HEK293 (cell line): ENCODE results near the gene TIMM9.

Source experiments
- CTCF ChIA-PET: fragments of 350-600 bp; formaldehyde crosslinking; extraction: SDS; loops from one replicate; lab custom pipeline; 2021; ENCODE audit warnings: antibody characterized with exemption; lab: Yijun Ruan, JAX
- POLR2A ChIA-PET: fragments of 300-600 bp; formaldehyde crosslinking; extraction: SDS; loops from one replicate; lab custom pipeline; 2020; ENCODE audit warnings: antibody characterized with exemption, inconsistent platforms; lab: Yijun Ruan, JAX
- H3K27ac ChIP-seq: fragments of 200-500 bp; sonication (Bioruptor generic); 2 replicates; pipeline ENCODE4 v1.5.1; 2014; ENCODE audit warnings: low read depth, low read length, control low read depth, inconsistent platforms; ENCODE audit errors: extremely low read depth
- H3K36me3 ChIP-seq, 2 experiments: fragments of 200-500 bp in 1 of 2; sonication (Bioruptor generic) in 1 of 2; 1 replicate in 1 of 2; 2 replicates in 1 of 2; pipeline ENCODE4 v1.5.1; 2014 to 2017; ENCODE audit warnings: inconsistent platforms in 2 of 2, low read length in 2 of 2; ENCODE audit not compliant: control insufficient read depth in 2 of 2, insufficient read depth in 1 of 2
- H3K4me1 ChIP-seq: fragments of 200-500 bp; sonication (Bioruptor generic); 2 replicates; pipeline ENCODE4 v1.5.1; 2014; ENCODE audit warnings: mild to moderate bottlenecking, low read length, inconsistent platforms; ENCODE audit not compliant: control insufficient read depth, insufficient read depth
- H3K4me3 ChIP-seq: 2 replicates; pipeline ENCODE4 v1.5.1; 2011; ENCODE audit warnings: low read depth, mild to moderate bottlenecking, control low read depth, low read length, moderate library complexity
- H3K9me3 ChIP-seq: fragments of 200-500 bp; sonication (Bioruptor generic); 2 replicates; pipeline ENCODE4 v1.5.1; 2014; ENCODE audit warnings: low read depth, low read length, inconsistent platforms; ENCODE audit not compliant: control insufficient read depth, insufficient read depth
- KLF16 ChIP-seq: fragments of 450-650 bp; formaldehyde crosslinking; IDR thresholded peaks from 2 replicates; pipeline ENCODE4 v1.5.1; 2017; ENCODE audit warnings: missing biosample characterization, missing genetic modification characterization
- MYNN ChIP-seq: fragments of 450-650 bp; formaldehyde crosslinking; IDR thresholded peaks from 2 replicates; pipeline ENCODE4 v1.5.1; 2016; ENCODE audit warnings: missing biosample characterization, missing genetic modification characterization, borderline replicate concordance
- REPIN1 ChIP-seq: fragments of 450-650 bp; formaldehyde crosslinking; IDR thresholded peaks from 2 replicates; pipeline ENCODE4 v1.5.1; 2017; ENCODE audit warnings: missing biosample characterization, missing genetic modification characterization, low read depth
- WT1 ChIP-seq: fragments of 450-650 bp; formaldehyde crosslinking; IDR thresholded peaks from 2 replicates; pipeline ENCODE4 v1.5.1; 2016; ENCODE audit warnings: missing biosample characterization, missing genetic modification characterization
- ZBTB48 ChIP-seq: fragments of 450-650 bp; formaldehyde crosslinking; IDR thresholded peaks from 2 replicates; pipeline ENCODE4 v1.5.1; 2016; ENCODE audit warnings: missing biosample characterization, missing genetic modification characterization
- ZBTB8A ChIP-seq: fragments of 450-650 bp; formaldehyde crosslinking; IDR thresholded peaks from 2 replicates; pipeline ENCODE4 v1.5.1; 2016; ENCODE audit warnings: missing biosample characterization, missing genetic modification characterization
- ZNF121 ChIP-seq: fragments of 450-650 bp; formaldehyde crosslinking; IDR thresholded peaks from 2 replicates; pipeline ENCODE4 v1.5.1; 2016; ENCODE audit warnings: missing biosample characterization, missing genetic modification characterization
- ZNF2 ChIP-seq: fragments of 450-650 bp; formaldehyde crosslinking; IDR thresholded peaks from 2 replicates; pipeline ENCODE4 v1.5.1; 2016; ENCODE audit warnings: missing biosample characterization, missing genetic modification characterization
- ZNF202 ChIP-seq: fragments of 450-650 bp; formaldehyde crosslinking; IDR thresholded peaks from 2 replicates; pipeline ENCODE4 v1.5.1; 2016; ENCODE audit warnings: missing biosample characterization, missing genetic modification characterization, borderline replicate concordance
- ZNF266 ChIP-seq: fragments of 450-650 bp; formaldehyde crosslinking; IDR thresholded peaks from 2 replicates; pipeline ENCODE4 v1.5.1; 2016; ENCODE audit warnings: missing biosample characterization, missing genetic modification characterization, low read depth
- ZNF341 ChIP-seq: fragments of 450-650 bp; formaldehyde crosslinking; IDR thresholded peaks from 2 replicates; pipeline ENCODE4; 2016; ENCODE audit warnings: low read depth, missing biosample characterization, missing genetic modification characterization
- ZNF473 ChIP-seq: fragments of 450-650 bp; formaldehyde crosslinking; IDR thresholded peaks from 2 replicates; pipeline ENCODE4 v1.5.1; 2017; ENCODE audit warnings: missing biosample characterization, missing genetic modification characterization
- ZNF48 ChIP-seq: fragments of 450-650 bp; formaldehyde crosslinking; IDR thresholded peaks from 2 replicates; pipeline ENCODE4 v1.5.1; 2016; ENCODE audit warnings: missing biosample characterization, missing genetic modification characterization
- ZNF501 ChIP-seq: fragments of 450-650 bp; formaldehyde crosslinking; IDR thresholded peaks from 2 replicates; pipeline ENCODE4 v1.5.1; 2016; ENCODE audit warnings: missing biosample characterization, missing genetic modification characterization
- ZNF521 ChIP-seq: fragments of 450-650 bp; formaldehyde crosslinking; IDR thresholded peaks from 2 replicates; pipeline ENCODE4 v1.5.1; 2017; ENCODE audit warnings: missing biosample characterization, mild to moderate bottlenecking, missing genetic modification characterization
- ZNF561 ChIP-seq: fragments of 450-650 bp; IDR thresholded peaks from 2 replicates; pipeline ENCODE4 v1.5.1; 2018; ENCODE audit warnings: missing biosample characterization, missing genetic modification characterization, borderline replicate concordance
- ZNF596 ChIP-seq: fragments of 450-650 bp; IDR thresholded peaks from 2 replicates; pipeline ENCODE4 v1.5.0; 2018; ENCODE audit warnings: missing biosample characterization, mild to moderate bottlenecking, missing genetic modification characterization, moderate library complexity
- ZNF626 ChIP-seq: fragments of 450-650 bp; sonication (Bioruptor Pico); formaldehyde crosslinking; IDR thresholded peaks from 2 replicates; pipeline ENCODE4 v1.5.1; 2018; ENCODE audit warnings: missing biosample characterization, missing genetic modification characterization, inconsistent platforms
- ZNF677 ChIP-seq: fragments of 450-650 bp; IDR thresholded peaks from 2 replicates; pipeline ENCODE4 v1.5.0; 2018; ENCODE audit warnings: missing biosample characterization, mild to moderate bottlenecking, missing genetic modification characterization, moderate library complexity
- ZNF768 ChIP-seq: fragments of 450-650 bp; formaldehyde crosslinking; IDR thresholded peaks from 2 replicates; pipeline ENCODE4 v1.5.1; 2018; ENCODE audit warnings: missing biosample characterization, mild to moderate bottlenecking, missing genetic modification characterization
- ZNF837 ChIP-seq: fragments of 450-650 bp; formaldehyde crosslinking; IDR thresholded peaks from 2 replicates; pipeline ENCODE4 v1.5.1; 2016; ENCODE audit warnings: missing biosample characterization, missing genetic modification characterization
- ZSCAN30 ChIP-seq: fragments of 450-650 bp; IDR thresholded peaks from 2 replicates; pipeline ENCODE4 v1.5.1; 2018; ENCODE audit warnings: missing biosample characterization, mild to moderate bottlenecking, missing genetic modification characterization, moderate library complexity
- TF ChIP-seq, protein P1 (sequence below): fragments of 450-650 bp; formaldehyde crosslinking; IDR thresholded peaks from 2 replicates; pipeline ENCODE4 v1.5.1; 2016; ENCODE audit warnings: missing biosample characterization, missing genetic modification characterization
- TF ChIP-seq, protein P2 (sequence below): fragments of 450-650 bp; formaldehyde crosslinking; IDR thresholded peaks from 2 replicates; pipeline ENCODE4 v1.5.1; 2016; ENCODE audit warnings: missing biosample characterization, missing genetic modification characterization
- TF ChIP-seq, protein P3 (sequence below): fragments of 450-650 bp; formaldehyde crosslinking; conservative IDR thresholded peaks from 2 replicates; pipeline ENCODE4 v1.5.1; 2016; ENCODE audit warnings: low read depth, missing biosample characterization, missing genetic modification characterization
- TF ChIP-seq, protein P4 (sequence below): fragments of 450-650 bp; formaldehyde crosslinking; IDR thresholded peaks from 2 replicates; pipeline ENCODE4 v1.5.1; 2017; ENCODE audit warnings: missing biosample characterization, missing genetic modification characterization

The TIMM9 gene

DNA sequence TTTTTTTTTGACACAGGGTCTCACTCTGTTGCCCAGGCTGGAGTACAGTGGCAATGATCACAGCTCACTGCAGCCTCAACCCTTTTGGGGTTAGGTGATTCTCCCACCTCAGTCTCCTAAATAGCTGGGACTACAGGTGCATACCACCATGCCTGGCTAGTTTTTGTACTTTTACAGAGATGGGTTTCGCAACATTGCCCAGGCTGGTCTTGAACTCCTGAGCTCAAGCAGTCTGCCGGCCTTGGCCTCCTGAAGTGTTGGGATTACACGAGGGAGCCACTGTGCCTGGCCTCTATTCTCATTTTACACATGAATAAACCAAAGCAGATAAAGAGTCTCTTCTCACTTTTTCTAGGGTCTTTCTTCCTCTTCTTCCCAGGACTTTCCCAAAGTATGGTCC lies 28.4 kb downstream of the TIMM9 start (continued):
- TF ChIP-seq, protein P1, sequence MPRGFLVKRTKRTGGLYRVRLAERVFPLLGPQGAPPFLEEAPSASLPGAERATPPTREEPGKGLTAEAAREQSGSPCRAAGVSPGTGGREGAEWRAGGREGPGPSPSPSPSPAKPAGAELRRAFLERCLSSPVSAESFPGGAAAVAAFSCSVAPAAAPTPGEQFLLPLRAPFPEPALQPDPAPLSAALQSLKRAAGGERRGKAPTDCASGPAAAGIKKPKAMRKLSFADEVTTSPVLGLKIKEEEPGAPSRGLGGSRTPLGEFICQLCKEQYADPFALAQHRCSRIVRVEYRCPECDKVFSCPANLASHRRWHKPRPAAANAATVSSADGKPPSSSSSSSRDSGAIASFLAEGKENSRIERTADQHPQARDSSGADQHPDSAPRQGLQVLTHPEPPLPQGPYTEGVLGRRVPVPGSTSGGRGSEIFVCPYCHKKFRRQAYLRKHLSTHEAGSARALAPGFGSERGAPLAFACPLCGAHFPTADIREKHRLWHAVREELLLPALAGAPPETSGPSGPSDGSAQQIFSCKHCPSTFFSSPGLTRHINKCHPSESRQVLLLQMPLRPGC (tag by site-specific recombination), result no peak
- no peak for TF ChIP-seq ZNF341 (tag by site-specific recombination)
- TF ChIP-seq, protein P2, sequence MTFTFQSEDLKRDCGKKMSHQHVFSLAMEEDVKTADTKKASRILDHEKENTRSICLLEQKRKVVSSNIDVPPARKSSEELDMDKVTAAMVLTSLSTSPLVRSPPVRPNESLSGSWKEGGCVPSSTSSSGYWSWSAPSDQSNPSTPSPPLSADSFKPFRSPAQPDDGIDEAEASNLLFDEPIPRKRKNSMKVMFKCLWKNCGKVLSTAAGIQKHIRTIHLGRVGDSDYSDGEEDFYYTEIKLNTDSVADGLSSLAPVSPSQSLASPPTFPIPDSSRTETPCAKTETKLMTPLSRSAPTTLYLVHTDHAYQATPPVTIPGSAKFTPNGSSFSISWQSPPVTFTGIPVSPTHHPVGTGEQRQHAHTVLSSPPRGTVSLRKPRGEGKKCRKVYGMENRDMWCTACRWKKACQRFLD (tag by site-specific recombination), result no peak
- TF ChIP-seq, all 188 proteins: peak for 0

DNA sequence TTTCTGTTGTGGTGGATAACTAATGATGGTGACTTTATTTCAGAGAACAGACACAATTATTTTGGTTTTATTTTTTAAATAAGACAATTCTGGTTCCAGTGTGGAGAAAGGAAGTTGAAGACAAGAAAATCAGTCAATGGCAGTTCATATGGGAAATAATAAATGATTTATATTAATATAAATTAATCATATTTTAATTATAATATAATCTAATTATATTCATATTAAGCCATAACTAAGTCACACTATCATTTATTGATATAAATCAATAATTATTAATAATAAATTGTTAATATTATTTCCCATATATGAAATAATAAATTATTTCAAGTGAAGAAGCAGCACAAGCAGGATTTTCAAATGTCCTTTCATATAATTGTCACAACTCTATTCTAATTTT lies 28.8 kb downstream of the TIMM9 start:
- no peak overlapping the region for H3K27ac ChIP-seq
- TF ChIP-seq ZNF768 (tag by site-specific recombination), result no peak
- TF ChIP-seq ZNF121 (tag by site-specific recombination), result no peak
- no peak for TF ChIP-seq WT1 (tag by site-specific recombination)
- TF ChIP-seq ZNF48, result no peak
- TF ChIP-seq ZNF202 (tag by site-specific recombination), result no peak
- no peak for TF ChIP-seq ZNF2 (tag by site-specific recombination)
- TF ChIP-seq ZNF473 (tag by site-specific recombination), result no peak
- no peak for TF ChIP-seq ZBTB8A (tag by site-specific recombination)
- TF ChIP-seq ZBTB48 (tag by site-specific recombination), result no peak
- no peak for TF ChIP-seq KLF16 (tag by site-specific recombination)
- no peak for TF ChIP-seq ZNF837 (tag by site-specific recombination)
- TF ChIP-seq, protein P3, sequence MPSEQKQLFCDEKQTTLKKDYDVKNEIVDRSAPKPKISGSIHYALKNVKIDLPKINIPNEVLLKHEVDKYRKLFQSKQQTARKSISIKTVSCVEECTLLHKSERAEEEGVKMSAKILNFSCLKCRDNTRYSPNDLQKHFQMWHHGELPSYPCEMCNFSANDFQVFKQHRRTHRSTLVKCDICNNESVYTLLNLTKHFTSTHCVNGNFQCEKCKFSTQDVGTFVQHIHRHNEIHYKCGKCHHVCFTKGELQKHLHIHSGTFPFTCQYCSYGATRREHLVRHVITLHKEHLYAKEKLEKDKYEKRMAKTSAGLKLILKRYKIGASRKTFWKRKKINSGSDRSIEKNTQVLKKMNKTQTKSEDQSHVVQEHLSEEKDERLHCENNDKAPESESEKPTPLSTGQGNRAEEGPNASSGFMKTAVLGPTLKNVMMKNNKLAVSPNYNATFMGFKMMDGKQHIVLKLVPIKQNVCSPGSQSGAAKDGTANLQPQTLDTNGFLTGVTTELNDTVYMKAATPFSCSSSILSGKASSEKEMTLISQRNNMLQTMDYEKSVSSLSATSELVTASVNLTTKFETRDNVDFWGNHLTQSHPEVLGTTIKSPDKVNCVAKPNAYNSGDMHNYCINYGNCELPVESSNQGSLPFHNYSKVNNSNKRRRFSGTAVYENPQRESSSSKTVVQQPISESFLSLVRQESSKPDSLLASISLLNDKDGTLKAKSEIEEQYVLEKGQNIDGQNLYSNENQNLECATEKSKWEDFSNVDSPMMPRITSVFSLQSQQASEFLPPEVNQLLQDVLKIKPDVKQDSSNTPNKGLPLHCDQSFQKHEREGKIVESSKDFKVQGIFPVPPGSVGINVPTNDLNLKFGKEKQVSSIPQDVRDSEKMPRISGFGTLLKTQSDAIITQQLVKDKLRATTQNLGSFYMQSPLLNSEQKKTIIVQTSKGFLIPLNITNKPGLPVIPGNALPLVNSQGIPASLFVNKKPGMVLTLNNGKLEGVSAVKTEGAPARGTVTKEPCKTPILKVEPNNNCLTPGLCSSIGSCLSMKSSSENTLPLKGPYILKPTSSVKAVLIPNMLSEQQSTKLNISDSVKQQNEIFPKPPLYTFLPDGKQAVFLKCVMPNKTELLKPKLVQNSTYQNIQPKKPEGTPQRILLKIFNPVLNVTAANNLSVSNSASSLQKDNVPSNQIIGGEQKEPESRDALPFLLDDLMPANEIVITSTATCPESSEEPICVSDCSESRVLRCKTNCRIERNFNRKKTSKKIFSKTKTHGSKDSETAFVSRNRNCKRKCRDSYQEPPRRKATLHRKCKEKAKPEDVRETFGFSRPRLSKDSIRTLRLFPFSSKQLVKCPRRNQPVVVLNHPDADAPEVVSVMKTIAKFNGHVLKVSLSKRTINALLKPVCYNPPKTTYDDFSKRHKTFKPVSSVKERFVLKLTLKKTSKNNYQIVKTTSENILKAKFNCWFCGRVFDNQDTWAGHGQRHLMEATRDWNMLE, result no peak
- no peak for TF ChIP-seq ZNF677
- no peaks in the 10 kb centered on the region for H3K9me3 ChIP-seq
- peaks cover 2% of the 10 kb centered on the region; the same call in 1 of the 2 replicates for H3K4me1 ChIP-seq
- CTCF ChIA-PET, result no interaction called here
- H3K4me3 ChIP-seq, result no peak overlapping the region
- POLR2A ChIA-PET, result interaction anchor here (1.4 to 1.9 kb wide), 2 partner anchors 29 to 100 kb away, joined by 4 to 6 read pairs; partner anchors contain the start of genes ARID4A, KIAA0586 and TIMM9
- H3K36me3 ChIP-seq, result no peaks in the 10 kb centered on the region; a peak in 1 of 3 replicates

DNA sequence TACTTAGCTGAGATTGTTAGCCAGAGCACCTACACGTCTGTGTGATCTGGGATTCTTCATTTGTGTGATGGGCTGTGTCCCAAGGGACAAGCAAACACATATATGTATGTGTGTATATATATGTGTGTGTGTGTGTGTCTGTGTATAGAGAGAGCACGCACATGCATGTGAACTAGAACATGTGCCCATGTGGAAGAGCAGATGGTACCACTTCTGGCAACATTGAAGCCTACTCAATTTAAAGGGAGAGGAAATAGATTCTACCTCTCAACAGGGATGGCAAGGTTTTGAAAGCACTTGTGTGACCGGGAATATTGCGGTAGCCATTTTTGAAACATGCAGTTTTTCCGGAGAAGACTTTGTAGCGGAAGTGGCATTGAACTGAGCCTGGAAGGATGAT lies 30.2 kb downstream of the TIMM9 start:
- ChIA-PET CTCF (interaction anchor here (1.4 to 1.6 kb wide), 2 partner anchors 12 to 16 kb away, joined by 3 to 6 read pairs; no protein-coding TSS in a partner anchor), POLR2A (no interaction called here)
- H3K4me3 ChIP-seq, result no peak overlapping the region
- H3K27ac ChIP-seq, result no peak overlapping the region
- H3K4me1 ChIP-seq, result peaks cover 2% of the 10 kb centered on the region; the same call in 1 of the 2 replicates
- H3K9me3 ChIP-seq, result no peaks in the 10 kb centered on the region
- no peaks in the 10 kb centered on the region; a peak in 1 of 3 replicates for H3K36me3 ChIP-seq
- TF ChIP-seq ZSCAN30 (tag by site-specific recombination), result no peak
- TF ChIP-seq ZNF768 (tag by site-specific recombination), result no peak
- no peak for TF ChIP-seq REPIN1
- TF ChIP-seq, protein P4, sequence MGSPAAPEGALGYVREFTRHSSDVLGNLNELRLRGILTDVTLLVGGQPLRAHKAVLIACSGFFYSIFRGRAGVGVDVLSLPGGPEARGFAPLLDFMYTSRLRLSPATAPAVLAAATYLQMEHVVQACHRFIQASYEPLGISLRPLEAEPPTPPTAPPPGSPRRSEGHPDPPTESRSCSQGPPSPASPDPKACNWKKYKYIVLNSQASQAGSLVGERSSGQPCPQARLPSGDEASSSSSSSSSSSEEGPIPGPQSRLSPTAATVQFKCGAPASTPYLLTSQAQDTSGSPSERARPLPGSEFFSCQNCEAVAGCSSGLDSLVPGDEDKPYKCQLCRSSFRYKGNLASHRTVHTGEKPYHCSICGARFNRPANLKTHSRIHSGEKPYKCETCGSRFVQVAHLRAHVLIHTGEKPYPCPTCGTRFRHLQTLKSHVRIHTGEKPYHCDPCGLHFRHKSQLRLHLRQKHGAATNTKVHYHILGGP (tag by site-specific recombination), result no peak
- TF ChIP-seq ZBTB8A (tag by site-specific recombination), result no peak
- no peak for TF ChIP-seq ZNF266 (tag by site-specific recombination)
- no peak for TF ChIP-seq ZNF561 (tag by site-specific recombination)
- TF ChIP-seq ZNF596 (tag by site-specific recombination), result no peak
- TF ChIP-seq ZNF626, result no peak
- no peak for TF ChIP-seq MYNN (tag by site-specific recombination)
- no peak for TF ChIP-seq ZNF521 (tag by site-specific recombination)
- no peak for TF ChIP-seq ZNF501
